H9 (cell line): ENCODE results near the gene SRPX. TPM values are rescaled to one million over a fixed set of nuclear protein-coding genes. Genes with fewer than 3 reads are reported as not detected.

Experiments used
- DNase-seq: peaks from one replicate; pipeline ENCODE4 v3.0.0-alpha.2; 2017
- H2AFZ ChIP-seq: one replicate; pipeline ENCODE4 v1.6.1; 2013; ENCODE audit warnings: mild to moderate bottlenecking, low read length, control low read depth, moderate library complexity
- H2AK5ac ChIP-seq: 2 replicates; pipeline ENCODE4 v1.6.1; 2013; ENCODE audit warnings: low read length, control low read depth, mixed read lengths; ENCODE audit not compliant: insufficient read length
- H2BK120ac ChIP-seq: one replicate; pipeline ENCODE4 v1.6.1; 2013; ENCODE audit warnings: low read depth, mild to moderate bottlenecking, low read length, control low read depth, inconsistent platforms; ENCODE audit not compliant: poor library complexity, severe bottlenecking
- H2BK12ac ChIP-seq: 2 replicates; pipeline ENCODE4 v1.6.1; 2013; ENCODE audit warnings: low read length, control low read depth, mixed read lengths, low read depth; ENCODE audit not compliant: insufficient read length
- H2BK15ac ChIP-seq: 2 replicates; pipeline ENCODE4 v1.6.1; 2013; ENCODE audit warnings: low read depth, low read length, control low read depth
- H2BK20ac ChIP-seq: one replicate; pipeline ENCODE4 v1.6.1; 2013; ENCODE audit warnings: low read depth, mild to moderate bottlenecking, low read length, control low read depth, inconsistent platforms; ENCODE audit not compliant: poor library complexity, severe bottlenecking
- H2BK5ac ChIP-seq: 2 replicates; pipeline ENCODE4 v1.6.1; 2013; ENCODE audit warnings: low read length, control low read depth, mixed read lengths; ENCODE audit not compliant: insufficient read length
- H3K14ac ChIP-seq: 2 replicates; pipeline ENCODE4 v1.6.1; 2013; ENCODE audit warnings: low read length, control low read depth; ENCODE audit not compliant: insufficient read depth
- H3K18ac ChIP-seq: 2 replicates; pipeline ENCODE4 v1.6.1; 2013; ENCODE audit warnings: low read depth, mild to moderate bottlenecking, mixed read lengths, low read length, control low read depth; ENCODE audit not compliant: insufficient read length
- H3K23ac ChIP-seq: 2 replicates; pipeline ENCODE4 v1.6.1; 2013; ENCODE audit warnings: low read length, control low read depth, mixed read lengths, low read depth; ENCODE audit not compliant: insufficient read length
- H3K23me2 ChIP-seq: 2 replicates; pipeline ENCODE4 v1.6.1; 2013; ENCODE audit warnings: low read depth, mild to moderate bottlenecking, mixed read lengths, low read length, control low read depth; ENCODE audit not compliant: insufficient read length, poor library complexity, severe bottlenecking
- H3K27ac ChIP-seq: 2 replicates; pipeline ENCODE4 v1.5.1; 2013; ENCODE audit warnings: low read length, control low read depth, mixed read lengths, low read depth; ENCODE audit not compliant: insufficient read length
- H3K27me3 ChIP-seq: 2 replicates; pipeline ENCODE4 v1.6.1; 2013; ENCODE audit warnings: low read length, control low read depth, inconsistent platforms; ENCODE audit not compliant: insufficient read depth
- H3K4ac ChIP-seq: 2 replicates; pipeline ENCODE4 v1.6.1; 2013; ENCODE audit warnings: low read depth, mild to moderate bottlenecking, control low read depth, inconsistent platforms, low read length, moderate library complexity
- H3K4me1 ChIP-seq: 2 replicates; pipeline ENCODE4 v1.6.1; 2013; ENCODE audit warnings: low read length, control low read depth, inconsistent platforms; ENCODE audit not compliant: insufficient read depth
- H3K4me2 ChIP-seq: 2 replicates; pipeline ENCODE4 v1.6.1; 2013; ENCODE audit warnings: low read length, control low read depth, mixed read lengths; ENCODE audit not compliant: insufficient read length, insufficient read depth
- H3K56ac ChIP-seq: 2 replicates; pipeline ENCODE4 v1.6.1; 2013; ENCODE audit warnings: low read depth, mild to moderate bottlenecking, mixed read lengths, low read length, control low read depth; ENCODE audit not compliant: insufficient read length
- H3K79me1 ChIP-seq: 2 replicates; pipeline ENCODE4 v1.6.1; 2013; ENCODE audit warnings: low read depth, mild to moderate bottlenecking, moderate library complexity, low read length, control low read depth, inconsistent platforms; ENCODE audit not compliant: insufficient read depth, poor library complexity, severe bottlenecking
- H3K79me2 ChIP-seq: 2 replicates; pipeline ENCODE4 v1.6.1; 2013; ENCODE audit warnings: low read length, control low read depth, inconsistent platforms; ENCODE audit not compliant: insufficient read depth
- H3K9ac ChIP-seq: 2 replicates; pipeline ENCODE4 v1.6.1; 2013; ENCODE audit warnings: low read length, control low read depth, mixed read lengths; ENCODE audit not compliant: insufficient read length; ENCODE audit errors: extremely low read depth
- H3K9me3 ChIP-seq: one replicate; pipeline ENCODE4 v1.6.1; 2013; ENCODE audit warnings: low read depth, low read length, inconsistent platforms; ENCODE audit not compliant: control insufficient read depth
- H3T11ph ChIP-seq: one replicate; pipeline ENCODE4 v1.6.1; 2013; ENCODE audit warnings: mild to moderate bottlenecking, low read length, control low read depth, inconsistent platforms
- H4K20me1 ChIP-seq: one replicate; pipeline ENCODE4 v1.6.1; 2013; ENCODE audit not compliant: control insufficient read depth, insufficient read length, insufficient read depth
- H4K5ac ChIP-seq: 2 replicates; pipeline ENCODE4 v1.6.1; 2013; ENCODE audit warnings: low read depth, mild to moderate bottlenecking, mixed read lengths, low read length, control low read depth; ENCODE audit not compliant: insufficient read length
- H4K8ac ChIP-seq: replicated peaks from 2 replicates; pipeline ENCODE4 v1.6.1; 2013; ENCODE audit warnings: low read length, control low read depth, mixed read lengths, low read depth; ENCODE audit not compliant: insufficient read length
- H4K91ac ChIP-seq: 2 replicates; pipeline ENCODE4 v1.6.1; 2013; ENCODE audit warnings: low read depth, mild to moderate bottlenecking, moderate library complexity, mixed read lengths, low read length, control low read depth; ENCODE audit not compliant: insufficient read length
- H3K27ac Mint-ChIP-seq, 3 experiments: 2 replicates in 2 of 3; 3 replicates in 1 of 3; pipeline ENCODE4 v1.8.0; 2020 to 2021; ENCODE audit warnings: mixed read lengths in 3 of 3, mild to moderate bottlenecking in 1 of 3, moderate library complexity in 1 of 3
- H3K27me3 Mint-ChIP-seq: 2 replicates; pipeline ENCODE4 v1.8.0; 2021; ENCODE audit warnings: low read depth, mild to moderate bottlenecking, moderate library complexity, mixed read lengths
- H3K36me3 Mint-ChIP-seq, 3 experiments: 2 replicates in 2 of 3; 3 replicates in 1 of 3; pipeline ENCODE4 v1.8.0; 2020 to 2021; ENCODE audit warnings: low read depth in 3 of 3, mixed read lengths in 3 of 3; ENCODE audit not compliant: insufficient read depth in 1 of 3
- H3K4me1 Mint-ChIP-seq, 2 experiments: 2 replicates each; pipeline ENCODE4 v1.8.0; 2020; ENCODE audit warnings: mixed read lengths in 2 of 2
- H3K4me3 Mint-ChIP-seq, 2 experiments: 2 replicates in 1 of 2; 3 replicates in 1 of 2; pipeline ENCODE4 v1.8.0; 2020 to 2021; ENCODE audit warnings: mild to moderate bottlenecking in 2 of 2, mixed read lengths in 2 of 2, moderate library complexity in 1 of 2
- H3K9me3 Mint-ChIP-seq, 2 experiments: 2 replicates in 1 of 2; 3 replicates in 1 of 2; pipeline ENCODE4 v1.8.0; 2020; ENCODE audit warnings: mild to moderate bottlenecking in 2 of 2, mixed read lengths in 2 of 2, moderate library complexity in 1 of 2
- CTCF ChIP-seq: fragments of 200-600 bp; sonication (generic); conservative IDR thresholded peaks from 3 replicates; pipeline ENCODE4 v1.8.0; 2021; ENCODE audit warnings: antibody characterized with exemption, mild to moderate bottlenecking
- total RNA-seq: library from RNA; stranded (reverse); gene quantifications from 2 replicates; pipeline ENCODE4 v1.2.1, GENCODE V29; 2021

Gene SRPX
- total RNA-seq, 1 experiment from 2014 or later, result 2.8 TPM

- Histone ChIP-seq H2BK5ac (no peak overlapping the region), H3K4me1 (no peaks in the 10 kb centered on the region; the same call in 1 of the 2 replicates), H4K5ac (no peak overlapping the region), H2BK12ac (no peak overlapping the region), H3K79me1 (no peaks in the 10 kb centered on the region), H2BK15ac (no peak overlapping the region), H3K79me2 (no peaks in the 10 kb centered on the region), H3K4ac (no peak overlapping the region), H2AK5ac (no peak overlapping the region), H3K4me2 (no peak overlapping the region), H3K18ac (no peak overlapping the region), H2BK20ac (no peak overlapping the region), H3K23ac (no peak overlapping the region), H4K91ac (no peak overlapping the region), H3K27me3 (peaks cover 13% of the 10 kb centered on the region; the same call in 1 of the 2 replicates), H3K27ac (no peak overlapping the region), H3K9me3 (no peaks in the 10 kb centered on the region), H2AFZ (no peak overlapping the region), H4K20me1 (no peaks in the 10 kb centered on the region), H3K9ac (no peak overlapping the region), H4K8ac (no peak overlapping the region), H3K14ac (no peak overlapping the region), H2BK120ac (no peak overlapping the region), H3K23me2 (peaks cover 10% of the 10 kb centered on the region), H3K56ac (no peak overlapping the region), H3T11ph (no peak overlapping the region)
- peaks cover 8 to 18% of the 10 kb centered on the region in 2 experiments; a peak in 3 of 4 replicates for H3K4me1 Mint-ChIP-seq
- peaks cover 70 to 71% of the 10 kb centered on the region in 2 experiments for H3K9me3 Mint-ChIP-seq
- no peaks in the 10 kb centered on the region; a peak in 1 of 7 replicates for H3K36me3 Mint-ChIP-seq
- H3K4me3 Mint-ChIP-seq, result no peak overlapping the region
- peaks cover 39% of the 10 kb centered on the region for H3K27me3 Mint-ChIP-seq
- no peak for TF ChIP-seq CTCF
- H3K27ac Mint-ChIP-seq, result no peak overlapping the region
- no peak for DNase-seq
Measured at GRCh38 chrX:38224160-38224559, 3.5 kb upstream of the SRPX start.
